ENCODE measurements around the gene SRRT.

GRCh38 chr7:100865372-100865911, 9.5 kb upstream of the SRRT start:
- TF ChIP-seq GATA3 (IDR thresholded peaks at IDR 0.05; ENCODE audit: low read depth, low read length) (no peak), GATA2 (IDR thresholded peaks at IDR 0.05; ENCODE audit: low read depth, low read length) (no peak)
